Fibroblast of skin of back (primary cell): ENCODE results near the gene NKTR.
"Not testable (repeated sequence)": the region's sequence is repeated elsewhere in the genome, so short reads cannot be mapped to it uniquely, and the experiment has no call there.

Source experiments
- DNase-seq: peaks from one replicate; pipeline ENCODE4 v3.0.0-alpha.2; 2013

NKTR gene

DNA sequence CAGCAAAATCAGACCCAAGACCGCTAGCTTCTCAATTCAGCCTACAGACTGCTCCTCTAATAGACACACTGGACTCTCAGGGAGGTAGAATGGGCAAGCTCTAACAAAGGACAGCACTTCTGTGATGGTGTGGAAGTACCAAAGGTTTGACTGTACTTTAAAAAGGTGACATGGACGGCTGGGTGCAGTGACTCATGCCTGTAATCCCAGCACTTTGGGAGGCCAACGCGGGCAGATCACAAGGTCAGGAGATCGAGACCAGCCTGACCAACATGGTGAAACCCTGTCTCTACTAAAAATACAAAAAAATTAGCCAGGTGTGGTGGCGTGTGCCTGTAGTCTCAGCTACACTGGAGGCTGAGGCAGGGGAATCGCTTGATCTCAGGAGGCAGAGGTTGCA is 3.4 kb upstream of the NKTR start:
- not testable (repeated sequence) for DNase-seq

DNA sequence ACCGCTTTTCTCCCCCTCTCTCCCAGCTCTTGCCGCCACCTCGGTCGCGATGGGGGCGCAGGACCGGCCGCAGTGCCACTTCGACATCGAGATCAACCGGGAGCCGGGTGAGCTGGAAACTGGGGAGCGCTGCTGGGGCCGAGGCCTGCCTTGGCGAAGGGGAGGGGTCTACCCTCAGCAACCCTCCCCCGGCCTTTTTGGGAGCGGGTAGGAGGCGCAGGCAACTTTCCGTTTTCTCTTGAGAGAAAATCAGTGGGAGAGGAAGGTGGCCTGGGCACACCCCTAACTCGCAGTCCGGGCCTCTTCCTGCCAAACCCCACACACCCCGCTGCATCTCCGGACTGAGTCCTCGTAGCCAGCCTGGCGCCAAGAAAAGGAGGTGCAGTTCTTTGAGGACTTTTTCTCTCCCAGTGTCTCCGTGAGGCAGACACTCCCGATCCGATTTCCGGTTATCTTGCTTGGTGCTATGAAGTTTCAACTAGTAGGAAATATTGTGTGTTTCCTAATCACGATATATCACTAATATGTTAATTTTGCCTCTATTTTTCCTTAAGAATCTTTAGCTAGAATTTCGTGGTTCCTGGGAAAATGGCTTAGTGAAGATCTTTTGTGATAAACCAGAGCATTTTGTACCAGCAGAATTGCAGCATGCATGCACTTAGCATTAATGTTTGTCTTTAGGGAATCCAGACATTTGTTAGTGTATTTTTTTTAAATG is 631 bp downstream of the NKTR start:
- peak; percentile 68 for DNase-seq

DNA sequence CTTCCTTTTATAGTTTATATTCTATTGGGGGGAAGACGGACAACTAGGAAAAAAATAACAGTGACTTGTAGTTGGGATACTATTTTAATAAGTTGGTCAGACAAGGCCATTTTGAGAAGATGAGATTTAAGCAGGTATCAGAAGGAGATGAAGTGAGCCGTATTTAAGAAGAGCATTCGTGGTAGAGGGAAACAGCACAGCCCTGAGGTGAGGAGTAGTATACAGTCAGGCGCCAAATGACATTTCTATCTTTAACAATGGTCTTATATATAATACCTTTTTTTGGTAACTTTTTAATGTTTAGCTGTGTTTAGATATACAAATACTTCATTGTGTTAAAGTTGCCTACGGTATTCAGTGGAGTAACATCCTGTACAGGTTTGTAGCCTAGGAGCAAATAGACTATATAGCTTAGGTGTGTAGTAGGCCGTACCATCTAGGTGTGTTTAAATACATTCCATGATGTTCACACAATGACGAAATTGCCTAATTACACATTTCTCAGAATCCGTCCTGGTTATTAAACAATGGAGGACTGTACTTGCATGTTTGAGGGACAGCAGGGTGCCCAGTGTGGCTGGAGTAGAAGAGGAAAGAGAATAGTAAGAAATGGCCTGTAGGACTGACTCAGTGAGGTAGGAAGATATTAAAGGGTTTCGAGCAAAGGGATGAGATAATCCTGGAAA is 1.6 kb downstream of the NKTR start:
- DNase-seq: no peak

DNA sequence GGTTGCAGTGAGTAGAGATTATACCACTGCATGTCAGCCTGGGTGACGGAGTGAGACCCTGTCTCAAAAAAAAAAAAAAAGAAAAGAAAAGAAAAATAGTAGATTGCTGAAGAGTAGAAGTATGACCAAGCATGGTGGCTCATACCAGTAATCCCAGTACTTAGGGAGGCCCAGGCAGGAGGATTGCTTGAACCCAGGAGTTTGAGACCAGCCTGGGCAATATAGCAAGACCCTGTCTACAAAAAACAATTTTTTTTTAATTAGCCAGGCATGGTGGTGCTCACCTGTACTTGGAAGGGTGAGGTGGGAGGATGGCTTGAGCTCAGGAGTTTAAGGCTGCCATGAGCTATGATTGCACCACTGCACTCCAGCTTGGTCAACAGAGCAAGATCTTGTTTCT is 2.5 kb downstream of the NKTR start:
- DNase-seq: no peak

DNA sequence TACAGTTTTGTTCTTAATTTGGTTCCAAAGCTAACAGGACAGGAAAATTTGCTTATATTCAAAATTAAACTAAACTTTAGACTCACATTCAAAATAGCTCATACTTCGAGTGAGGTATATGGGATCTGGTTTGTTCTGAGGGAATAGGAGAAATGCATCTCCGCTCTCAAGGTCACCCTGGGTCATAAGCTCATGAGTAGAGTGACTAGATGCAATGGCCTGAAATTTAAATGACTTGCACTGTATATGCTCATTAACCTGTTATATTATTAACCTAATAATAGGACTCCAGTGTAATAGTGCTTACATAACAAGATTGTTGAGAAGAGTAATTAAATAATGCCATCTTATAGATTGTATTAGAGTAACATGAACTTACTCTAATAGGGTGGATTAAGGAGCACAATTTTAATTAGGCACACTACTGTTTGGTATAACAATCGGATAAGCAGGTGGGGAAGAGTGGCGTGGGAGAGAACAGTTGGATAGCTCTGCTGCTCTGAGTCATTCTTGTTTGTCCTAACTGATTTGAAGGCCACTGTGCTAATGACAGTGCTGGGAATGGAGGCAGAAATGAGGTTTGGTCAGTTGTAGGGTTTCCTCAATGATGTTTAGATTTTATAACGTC is 5.2 kb downstream of the NKTR start:
- no peak for DNase-seq

DNA sequence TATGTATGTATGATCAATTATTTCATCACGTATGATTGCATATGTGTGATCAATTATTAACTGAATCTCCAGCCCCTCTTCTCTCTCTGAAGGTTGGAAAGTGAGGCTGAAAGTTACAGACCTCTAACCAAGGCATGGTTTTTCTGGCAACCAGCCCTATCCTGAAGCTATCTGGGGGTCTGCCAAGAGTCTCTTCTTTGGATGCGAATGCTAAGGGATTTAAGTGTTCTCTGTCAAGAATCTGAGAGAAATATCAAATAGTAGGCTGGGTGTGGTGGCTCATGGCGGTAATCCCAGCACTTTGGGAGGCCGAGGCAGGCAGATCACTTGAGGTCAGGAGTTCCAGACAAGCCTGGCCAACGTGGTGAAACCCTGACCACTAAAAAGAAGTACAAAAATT is 8.1 kb downstream of the NKTR start:
- no peak for DNase-seq

DNA sequence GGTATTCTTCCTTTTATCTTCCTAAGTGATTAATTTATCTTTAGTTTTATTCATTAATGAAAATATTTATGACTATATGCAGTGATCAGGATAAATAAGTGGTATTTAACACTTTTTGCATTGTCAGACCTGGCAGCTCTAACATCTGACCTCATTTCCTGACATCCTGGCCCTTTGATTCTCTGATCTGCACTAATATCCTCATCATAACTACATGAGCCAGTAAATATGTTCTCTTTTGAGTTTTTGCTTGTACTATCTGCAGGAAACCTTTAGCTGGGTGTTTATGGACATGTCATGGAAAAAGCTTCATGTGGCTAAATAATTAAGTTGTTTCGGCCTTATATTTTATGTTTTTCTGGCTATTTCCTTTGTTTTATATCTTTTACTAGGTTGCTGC is 10.5 kb downstream of the NKTR start:
- no peak for DNase-seq

DNA sequence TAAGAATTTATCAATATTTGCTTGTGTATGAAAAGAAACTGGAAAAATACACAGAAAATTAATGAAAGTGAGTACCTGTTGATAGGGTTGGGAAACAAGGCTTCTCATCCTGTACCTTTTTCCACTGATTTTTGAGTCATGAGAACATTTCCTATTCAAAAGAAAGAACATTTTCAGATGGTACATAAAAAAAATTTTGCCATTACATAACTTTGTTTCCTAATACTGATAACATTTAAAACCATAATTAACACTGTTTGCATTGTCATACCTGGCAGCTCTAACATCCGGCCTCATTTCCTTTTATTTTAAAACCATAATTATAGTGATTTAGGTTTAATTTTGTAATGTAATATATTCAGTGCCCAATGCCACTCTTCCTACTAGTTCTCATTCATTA is 11.7 kb downstream of the NKTR start:
- DNase-seq: no peak

DNA sequence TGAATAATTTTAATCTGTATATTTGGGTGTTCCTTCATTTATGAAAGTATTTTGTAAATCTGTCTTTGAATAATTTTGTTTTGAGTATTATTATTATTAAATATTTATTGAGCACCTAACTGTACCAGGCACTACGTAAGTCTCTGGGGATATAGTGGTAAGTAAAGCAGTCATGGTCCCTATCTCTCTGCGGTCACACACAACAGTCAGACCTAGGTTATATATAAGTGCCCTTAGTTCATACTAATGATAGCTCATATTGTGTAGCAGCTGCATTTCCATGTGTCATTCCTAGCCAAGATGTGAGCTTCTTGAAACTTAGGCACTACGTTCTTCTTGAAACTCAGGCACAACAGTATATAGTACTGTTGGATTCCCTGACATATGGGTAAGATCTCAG is 12.4 kb downstream of the NKTR start:
- no peak for DNase-seq

DNA sequence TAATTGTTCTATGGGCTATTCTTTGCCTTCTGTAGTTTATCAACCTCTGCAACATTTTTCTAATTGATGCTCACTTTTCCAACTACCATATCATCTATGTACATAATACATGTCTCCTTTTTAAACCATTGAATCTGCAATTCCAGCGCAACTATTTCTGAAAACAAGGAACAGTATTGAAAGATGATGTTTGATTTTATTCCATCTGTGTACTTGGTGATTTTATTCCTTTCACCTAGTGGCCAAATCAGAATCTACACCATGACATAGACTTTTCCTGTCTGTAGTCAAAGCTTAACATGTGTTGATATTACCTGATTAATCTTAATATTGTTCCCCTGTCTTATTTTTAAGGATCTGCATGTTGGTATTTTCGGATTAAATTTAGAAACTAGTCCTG is 13.0 kb downstream of the NKTR start:
- no peak for DNase-seq

DNA sequence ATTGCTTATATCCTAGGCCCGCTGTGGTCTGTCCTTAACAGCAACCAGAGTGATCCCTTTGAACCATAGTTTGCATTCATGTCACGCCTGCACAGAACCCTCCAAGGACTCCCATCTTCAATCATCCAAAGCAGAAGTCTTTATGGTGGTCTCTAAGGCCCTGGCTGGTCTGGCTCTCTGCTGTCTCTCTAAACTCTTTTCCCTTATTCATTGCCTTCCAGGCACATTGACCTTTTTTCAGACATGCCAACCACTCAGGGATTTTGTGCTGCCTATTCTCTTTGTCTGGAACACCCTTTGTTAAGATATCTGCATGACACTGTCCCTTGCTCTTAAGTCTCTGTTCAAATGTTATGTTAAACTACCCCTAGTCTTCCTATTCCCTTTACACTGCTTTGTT is 31.1 kb downstream of the NKTR start:
- no peak for DNase-seq

DNA sequence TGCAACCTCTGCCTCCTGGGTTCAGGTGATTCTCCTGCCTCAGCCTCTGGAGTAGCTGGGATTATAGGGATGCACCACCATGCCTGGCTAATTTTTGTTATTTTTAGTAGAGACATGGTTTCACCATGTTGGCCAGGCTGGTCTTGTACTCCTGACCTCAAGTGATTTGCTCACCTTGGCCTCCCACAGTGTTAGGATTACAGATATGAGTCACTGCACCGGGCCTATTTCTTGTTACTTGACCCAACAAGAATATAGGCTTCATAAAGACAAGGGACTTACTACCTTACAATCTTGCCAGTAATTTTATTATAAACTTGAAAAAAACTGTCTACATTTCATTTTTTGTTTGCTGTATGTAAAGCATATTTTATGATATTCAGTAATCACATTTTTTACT is 31.7 kb downstream of the NKTR start:
- DNase-seq: no peak

DNA sequence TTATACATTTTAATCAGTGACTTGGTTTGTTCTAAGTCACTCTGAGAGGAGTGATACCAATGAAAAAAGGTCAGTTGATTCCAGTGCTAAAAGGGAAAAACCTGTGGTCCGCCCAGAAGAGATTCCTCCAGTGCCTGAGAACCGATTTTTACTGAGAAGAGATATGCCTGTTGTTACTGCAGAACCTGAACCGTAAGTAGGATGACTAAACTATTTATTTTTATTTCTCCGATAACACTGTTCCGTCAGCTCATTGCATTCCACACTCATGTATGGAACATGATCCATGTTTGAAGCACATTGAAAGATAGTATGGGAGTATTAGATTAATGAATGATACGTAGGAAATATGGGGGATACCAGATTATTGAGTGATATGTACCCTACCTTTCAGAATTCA is 33.1 kb downstream of the NKTR start:
- DNase-seq: no peak

DNA sequence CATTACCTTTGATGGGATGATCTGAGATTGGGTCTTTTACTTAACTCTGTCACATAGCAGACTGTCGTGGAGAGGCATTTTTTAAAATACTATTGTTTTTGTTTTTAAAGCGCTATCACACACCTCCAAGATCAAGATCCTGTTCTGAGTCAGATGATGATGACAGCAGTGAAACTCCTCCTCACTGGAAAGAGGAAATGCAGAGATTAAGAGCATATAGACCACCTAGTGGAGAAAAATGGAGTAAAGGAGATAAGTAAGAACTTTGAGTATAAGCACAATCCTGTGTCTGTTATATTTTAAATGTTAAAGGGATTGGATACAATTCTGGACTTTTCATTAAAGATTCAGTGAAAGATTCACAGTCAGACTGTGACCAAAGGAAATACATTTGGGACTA is 34.6 kb downstream of the NKTR start:
- DNase-seq: peak; percentile 21

DNA sequence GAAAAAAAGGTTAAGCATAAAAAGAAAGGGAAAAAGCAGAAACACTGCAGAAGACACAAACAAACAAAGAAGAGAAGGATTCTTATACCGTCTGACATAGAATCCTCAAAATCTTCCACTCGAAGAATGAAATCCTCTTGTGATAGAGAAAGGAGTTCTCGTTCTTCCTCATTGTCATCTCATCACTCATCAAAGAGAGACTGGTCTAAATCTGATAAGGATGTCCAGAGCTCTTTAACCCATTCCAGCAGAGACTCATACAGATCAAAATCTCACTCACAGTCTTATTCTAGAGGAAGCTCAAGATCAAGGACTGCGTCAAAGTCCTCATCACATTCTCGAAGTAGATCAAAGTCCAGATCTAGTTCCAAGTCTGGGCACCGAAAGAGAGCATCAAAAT is 36.5 kb downstream of the NKTR start:
- DNase-seq: no peak

DNA sequence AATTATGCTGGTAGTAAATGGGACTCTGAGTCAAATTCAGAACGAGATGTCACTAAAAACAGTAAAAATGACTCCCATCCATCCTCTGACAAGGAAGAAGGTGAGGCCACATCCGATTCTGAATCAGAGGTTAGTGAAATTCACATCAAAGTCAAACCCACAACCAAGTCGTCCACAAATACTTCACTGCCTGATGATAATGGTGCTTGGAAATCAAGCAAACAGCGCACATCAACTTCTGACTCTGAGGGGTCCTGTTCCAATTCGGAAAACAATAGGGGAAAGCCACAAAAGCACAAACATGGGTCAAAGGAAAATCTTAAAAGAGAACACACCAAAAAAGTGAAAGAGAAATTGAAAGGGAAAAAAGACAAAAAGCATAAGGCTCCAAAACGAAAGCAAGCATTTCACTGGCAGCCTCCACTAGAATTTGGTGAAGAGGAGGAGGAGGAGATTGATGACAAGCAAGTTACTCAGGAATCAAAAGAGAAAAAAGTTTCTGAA is 37.9 kb downstream of the NKTR start:
- DNase-seq: no peak

DNA sequence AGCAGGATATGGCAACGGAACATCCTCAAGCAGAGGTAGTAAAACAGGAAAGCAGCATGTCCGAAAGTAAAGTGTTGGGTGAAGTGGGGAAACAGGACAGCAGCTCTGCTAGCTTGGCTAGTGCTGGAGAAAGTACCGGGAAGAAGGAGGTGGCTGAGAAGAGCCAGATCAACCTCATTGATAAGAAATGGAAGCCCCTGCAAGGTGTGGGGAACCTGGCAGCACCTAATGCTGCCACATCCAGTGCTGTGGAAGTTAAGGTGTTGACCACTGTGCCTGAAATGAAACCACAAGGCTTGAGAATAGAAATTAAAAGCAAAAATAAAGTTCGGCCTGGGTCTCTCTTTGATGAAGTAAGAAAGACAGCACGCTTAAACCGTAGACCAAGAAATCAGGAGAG is 38.7 kb downstream of the NKTR start:
- DNase-seq: no peak

DNA sequence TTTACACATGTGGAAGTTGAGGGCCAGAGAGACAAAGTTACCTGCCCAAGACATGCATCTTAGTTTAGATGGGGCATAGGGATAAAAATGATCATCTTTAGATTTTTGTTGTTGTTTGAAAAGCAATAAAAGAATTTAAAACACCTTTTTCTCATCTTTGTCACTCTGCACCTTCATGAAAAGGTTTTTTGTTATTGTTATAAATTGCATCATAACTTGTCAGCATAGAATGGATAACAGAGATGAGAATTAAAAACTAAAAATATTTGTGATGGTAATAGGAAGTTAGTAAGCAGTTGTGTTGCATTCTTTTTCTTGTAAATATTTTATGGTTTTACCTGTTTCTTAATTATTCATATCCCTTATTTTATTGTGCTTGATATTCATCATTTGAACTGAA is 39.6 kb downstream of the NKTR start:
- no peak for DNase-seq

DNA sequence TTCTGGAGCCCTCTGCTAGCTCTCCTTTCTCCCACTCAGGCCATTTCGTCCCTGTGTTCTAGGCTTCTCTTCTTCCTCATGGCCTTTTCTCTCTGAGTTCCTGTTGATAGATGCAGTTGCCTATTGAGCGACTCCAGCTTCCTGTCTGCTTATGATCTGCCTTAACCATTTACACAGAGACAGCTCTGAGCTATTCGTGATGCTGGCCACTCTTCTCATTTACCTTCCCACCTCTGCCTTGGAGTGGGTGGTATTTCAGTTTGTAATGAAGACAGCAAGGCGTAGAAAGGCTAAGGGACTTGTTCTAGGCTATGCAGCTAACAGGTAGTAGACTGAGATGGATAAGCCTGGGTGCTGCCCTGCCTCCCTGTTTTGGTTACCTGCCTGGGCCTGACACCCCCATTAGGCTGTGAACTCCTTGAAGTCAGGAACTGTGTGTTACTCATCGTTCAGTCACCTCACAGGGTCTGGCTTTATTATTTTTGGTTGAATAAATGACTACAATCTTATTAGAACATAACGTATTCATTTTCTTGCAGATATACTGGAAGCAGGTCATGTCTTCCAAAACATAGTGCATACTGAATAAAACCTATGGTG is 40.4 kb downstream of the NKTR start:
- no peak for DNase-seq

DNA sequence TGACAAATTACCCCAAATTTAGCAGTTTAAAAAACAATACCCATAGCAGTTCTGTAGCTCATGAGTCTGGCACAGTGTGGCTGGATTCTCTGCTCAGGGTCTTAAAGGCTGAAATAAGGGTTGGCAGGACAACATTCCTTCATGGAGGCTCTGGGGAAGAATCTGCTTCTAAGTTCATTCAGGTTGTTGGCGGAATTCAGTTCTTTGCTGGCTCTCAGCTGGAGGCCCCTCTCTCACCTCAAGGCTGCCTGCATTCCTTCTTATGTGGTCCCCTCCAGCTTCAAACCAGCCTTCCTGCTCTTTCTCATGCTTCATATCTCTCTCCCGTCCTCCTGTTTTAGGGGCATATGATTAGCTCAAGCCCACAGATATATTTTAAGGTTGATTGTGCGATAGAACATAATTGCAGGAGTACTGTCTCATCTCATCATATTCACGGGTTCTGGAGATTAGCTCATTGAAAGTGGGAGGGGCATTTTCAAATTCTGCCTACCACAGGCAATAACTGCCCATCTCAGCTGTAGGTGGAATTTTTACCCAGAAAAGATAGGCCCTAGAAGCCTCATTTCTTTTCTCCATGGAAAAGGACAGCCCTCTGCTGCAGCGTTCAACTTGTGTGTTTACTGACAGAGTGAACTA is 47.5 kb downstream of the NKTR start:
- no peak for DNase-seq

DNA sequence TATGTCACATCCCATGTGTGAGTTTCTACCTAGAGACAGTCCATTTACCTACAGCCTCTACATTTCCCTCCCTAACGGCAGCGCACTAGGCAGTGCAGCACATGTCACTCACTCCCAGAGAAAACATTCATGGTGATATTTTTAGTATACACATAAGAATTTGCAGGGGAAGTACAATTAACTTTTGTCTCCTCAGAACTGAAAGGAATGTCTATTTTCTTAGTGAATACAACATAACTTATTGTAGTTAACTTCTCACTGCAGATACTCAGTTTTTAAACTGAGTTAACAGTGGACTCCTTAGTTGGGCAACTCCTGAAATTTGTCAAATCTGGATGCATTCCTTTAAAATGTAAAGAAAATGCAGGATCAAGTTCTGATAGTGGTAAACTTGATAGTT is 48.5 kb downstream of the NKTR start:
- DNase-seq: no peak

DNA sequence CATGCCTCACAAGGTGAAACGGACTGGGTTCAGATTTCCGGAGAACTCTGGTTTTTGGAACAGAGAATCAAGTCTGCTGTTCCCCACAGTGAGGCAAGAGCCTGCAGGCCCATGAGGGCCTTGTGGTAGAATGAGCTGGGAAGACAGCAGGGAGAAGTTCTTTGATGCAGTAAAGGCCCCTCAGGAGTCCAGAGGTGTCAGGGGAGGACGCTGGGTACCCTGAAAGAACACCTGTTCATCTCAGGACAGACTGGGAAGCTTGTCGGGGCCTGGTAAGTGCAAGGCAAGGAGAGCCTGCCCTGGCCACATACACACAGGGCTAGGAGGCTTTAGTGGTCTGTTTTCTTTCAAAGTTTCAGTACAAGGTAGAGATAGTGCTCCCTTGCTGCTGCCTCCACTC is 49.3 kb downstream of the NKTR start:
- no peak for DNase-seq
